NCI-H146 treated with DMSO at 0.1 percent for 48 hours (cell line): ENCODE measurements around the gene PTX4.
"Not testable (repeated sequence)": the region's sequence is repeated elsewhere in the genome, so short reads cannot be mapped to it uniquely, and the experiment has no call there.

Experiments
- DNase-seq: peaks from one replicate; lab custom pipeline; 2025; ENCODE audit not compliant: unreplicated experiment; lab: John Stamatoyannopoulos, UW

The PTX4 gene

GRCh38 chr16:1446296-1447080 is 42.3 kb downstream of the PTX4 start:
- no peak for DNase-seq

- DNase-seq: no peak
Measured at GRCh38 chr16:1445518-1446203, 43.1 kb downstream of the PTX4 start.

GRCh38 chr16:1444730-1445517 is 43.8 kb downstream of the PTX4 start:
- no peak for DNase-seq

GRCh38 chr16:1443980-1444729 is 44.6 kb downstream of the PTX4 start, which contains the start of gene CCDC154:
TSS of gene CCDC154 (minus strand) at chr16:1444556. CDS start at chr16:1444322, 234 bp downstream.
- no peak for DNase-seq

GRCh38 chr16:1443403-1443973 is 45.3 kb downstream of the PTX4 start:
- no peak for DNase-seq

- DNase-seq: no peak
Measured at GRCh38 chr16:1442697-1443096, 46.0 kb downstream of the PTX4 start.

- DNase-seq: peak; percentile 36
Measured at GRCh38 chr16:1441391-1441829, 47.3 kb downstream of the PTX4 start.

- not testable (repeated sequence) for DNase-seq
Measured at GRCh38 chr16:1439699-1440074, 49.1 kb downstream of the PTX4 start.

- DNase-seq: peak; percentile 62
Measured at GRCh38 chr16:1439058-1439698, 49.6 kb downstream of the PTX4 start.

GRCh38 chr16:1438229-1439057 is 50.3 kb downstream of the PTX4 start:
- peak; percentile 49 for DNase-seq

GRCh38 chr16:1437606-1438005 is 51.1 kb downstream of the PTX4 start:
- DNase-seq: no peak

- DNase-seq: no peak
Measured at GRCh38 chr16:1436731-1437355, 51.9 kb downstream of the PTX4 start.

- no peak for DNase-seq
Measured at GRCh38 chr16:1435921-1436697, 52.6 kb downstream of the PTX4 start.
